B cell (primary cell): ENCODE results near the gene ROBO2. TPM values are rescaled to one million over a fixed set of nuclear protein-coding genes. Genes with fewer than 3 reads are reported as not detected.

Experiments used
- ATAC-seq: fragments of 200-7000 bp; cut with Tn5 transposase; one replicate; pipeline ENCODE4 v1.10.0; 2021; ENCODE audit warnings: low read depth, mild to moderate bottlenecking, moderate number of reproducible peaks, moderate library complexity
- CTCF ChIA-PET: fragments of 350-600 bp; sonication (Branson Sonifier 250); formaldehyde crosslinking; loops from one replicate; lab custom pipeline; 2021; ENCODE audit warnings: antibody characterized with exemption, inconsistent platforms; lab: Charles Lee
- POLR2A ChIA-PET: fragments of 350-600 bp; sonication (Branson Sonifier 250); formaldehyde crosslinking; loops from one replicate; lab custom pipeline; 2021; ENCODE audit warnings: antibody characterized with exemption; lab: Charles Lee
- DNase-seq: peaks from one replicate; pipeline ENCODE4 v3.0.0; 2013
- H2AFZ ChIP-seq: 2 replicates; pipeline ENCODE4 v1.6.1; 2012; ENCODE audit warnings: mild to moderate bottlenecking, low read depth, low read length; ENCODE audit not compliant: insufficient read depth, poor library complexity, severe bottlenecking
- H3K27ac ChIP-seq, 2 donors: 1 replicate in 1 of 2; 2 replicates in 1 of 2; pipeline ENCODE4 v1.5.1; 2012 to 2013; ENCODE audit warnings: low read length in 2 of 2, mild to moderate bottlenecking in 2 of 2, moderate library complexity in 1 of 2
- H3K27me3 ChIP-seq, 4 experiments: fragments of 200-600 bp in 1 of 4; sonication (generic) in 1 of 4; replicated peaks in 1 of 4; 1 replicate in 2 of 4; 2 replicates in 2 of 4; pipeline versions ENCODE4 v1.6.1 to v1.7.0; 2013 to 2016; ENCODE audit warnings: low read length in 3 of 4, mild to moderate bottlenecking in 2 of 4, mixed read lengths in 1 of 4, moderate library complexity in 1 of 4; ENCODE audit not compliant: insufficient read depth in 4 of 4, control insufficient read depth in 3 of 4; ENCODE audit errors: control extremely low read depth in 1 of 4
- H3K36me3 ChIP-seq, 2 experiments: replicated peaks in 1 of 2; 1 replicate in 1 of 2; 2 replicates in 1 of 2; pipeline versions ENCODE4 v1.6.1 to v1.7.1; 2013; ENCODE audit warnings: low read length in 1 of 2; ENCODE audit not compliant: insufficient read depth in 2 of 2, control insufficient read depth in 1 of 2; ENCODE audit errors: control extremely low read depth in 1 of 2, extremely low read depth in 1 of 2
- H3K4me1 ChIP-seq, 2 donors: fragments of 200-600 bp in 1 of 2; sonication (generic) in 1 of 2; 1 replicate in 1 of 2; 2 replicates in 1 of 2; pipeline versions ENCODE4 v1.5.1 to v1.6.1; 2013 to 2017; ENCODE audit warnings: low read length in 2 of 2; ENCODE audit not compliant: control insufficient read depth in 2 of 2, insufficient read depth in 2 of 2
- H3K4me2 ChIP-seq: replicated peaks from 2 replicates; pipeline ENCODE3; 2012; ENCODE audit warnings: mild to moderate bottlenecking, low read depth, low read length; ENCODE audit not compliant: poor library complexity, severe bottlenecking
- H3K4me3 ChIP-seq, 5 experiments: fragments of 200-600 bp in 1 of 5; sonication (generic) in 1 of 5; 1 replicate in 3 of 5; 2 replicates in 2 of 5; pipeline versions ENCODE4 v1.5.1 to v1.7.0; 2011 to 2016; ENCODE audit warnings: low read length in 4 of 5, mild to moderate bottlenecking in 4 of 5, low read depth in 2 of 5, control low read depth in 1 of 5, moderate library complexity in 1 of 5; ENCODE audit not compliant: insufficient read depth in 1 of 5; ENCODE audit errors: control extremely low read depth in 1 of 5, extremely low read depth in 1 of 5
- H3K79me2 ChIP-seq: fragments of 200-600 bp; sonication (generic); one replicate; pipeline ENCODE4 v1.6.0; 2016; ENCODE audit warnings: low read length; ENCODE audit not compliant: control insufficient read depth, insufficient read depth
- H3K9ac ChIP-seq: fragments of 200-600 bp; sonication (generic); 2 replicates; pipeline ENCODE4 v1.6.1; 2017; ENCODE audit warnings: mild to moderate bottlenecking, low read length, moderate library complexity
- H3K9me3 ChIP-seq, 3 donors: one replicate each; pipeline versions ENCODE4 v1.6.1 to v1.7.1; 2013; ENCODE audit warnings: low read length in 2 of 3; ENCODE audit not compliant: control insufficient read depth in 2 of 3, insufficient read depth in 1 of 3; ENCODE audit errors: control extremely low read depth in 1 of 3
- H4K20me1 ChIP-seq: 2 replicates; pipeline ENCODE4 v1.6.0; 2012; ENCODE audit warnings: mild to moderate bottlenecking, low read length; ENCODE audit not compliant: insufficient read depth, control insufficient read depth, poor library complexity, severe bottlenecking
- H3K27ac Mint-ChIP-seq: one replicate; pipeline ENCODE4 v1.8.0; 2021; ENCODE audit warnings: mixed read lengths
- H3K27me3 Mint-ChIP-seq: one replicate; pipeline ENCODE4 v1.8.0; 2021; ENCODE audit warnings: mixed read lengths
- H3K4me1 Mint-ChIP-seq: one replicate; pipeline ENCODE4 v1.8.0; 2021; ENCODE audit warnings: mixed read lengths
- H3K4me3 Mint-ChIP-seq: one replicate; pipeline ENCODE4 v1.8.0; 2021; ENCODE audit warnings: mixed read lengths
- H3K9me3 Mint-ChIP-seq: one replicate; pipeline ENCODE4 v1.8.0; 2022; ENCODE audit warnings: mixed read lengths; ENCODE audit not compliant: insufficient read depth
- EZH2 ChIP-seq: IDR thresholded peaks from 2 replicates; pipeline ENCODE4 v1.6.1; 2012; ENCODE audit warnings: borderline replicate concordance, low read depth, mild to moderate bottlenecking, moderate library complexity, low read length; ENCODE audit not compliant: insufficient read depth, poor library complexity, severe bottlenecking
- WGBS: methylation state at CpG from one replicate; pipeline ENCODE4 v1.1.5; 2013; ENCODE audit warnings: missing lambda C conversion rate; ENCODE audit not compliant: insufficient coverage; 5-methylcytosine and 5-hydroxymethylcytosine counted together
- intact Hi-C: fragments of 100-400 bp; cut with micrococcal nuclease; formaldehyde crosslinking; loops from one replicate; pipeline ENCODE4 v1.10.0; 2022
- polyA plus RNA-seq: library from polyadenylated mRNA; depleted of rRNA; stranded (reverse); fragments of >200 nt; gene quantifications from 2 replicates; pipeline ENCODE4 v1.2.3, GENCODE V29; 2012
- total RNA-seq, 2 donors: library from RNA; stranded (reverse); fragments of 120-200 nt in 1 of 2; gene quantifications; 1 replicate in 1 of 2; 2 replicates in 1 of 2; pipeline versions ENCODE4 v1.2.3 to v1.2.4, GENCODE V29; 2013 to 2022
- TF ChIP-seq, protein P1 (sequence below): fragments of 200-600 bp; IDR thresholded peaks from one replicate; pipeline ENCODE4 v1.8.0; 2022; ENCODE audit warnings: antibody characterized with exemption, mild to moderate bottlenecking

ROBO2 gene
- total and polyA plus RNA-seq, 2 donors (not counting 1 experiment from before 2014, with no cell fraction given) = not detected

DNA sequence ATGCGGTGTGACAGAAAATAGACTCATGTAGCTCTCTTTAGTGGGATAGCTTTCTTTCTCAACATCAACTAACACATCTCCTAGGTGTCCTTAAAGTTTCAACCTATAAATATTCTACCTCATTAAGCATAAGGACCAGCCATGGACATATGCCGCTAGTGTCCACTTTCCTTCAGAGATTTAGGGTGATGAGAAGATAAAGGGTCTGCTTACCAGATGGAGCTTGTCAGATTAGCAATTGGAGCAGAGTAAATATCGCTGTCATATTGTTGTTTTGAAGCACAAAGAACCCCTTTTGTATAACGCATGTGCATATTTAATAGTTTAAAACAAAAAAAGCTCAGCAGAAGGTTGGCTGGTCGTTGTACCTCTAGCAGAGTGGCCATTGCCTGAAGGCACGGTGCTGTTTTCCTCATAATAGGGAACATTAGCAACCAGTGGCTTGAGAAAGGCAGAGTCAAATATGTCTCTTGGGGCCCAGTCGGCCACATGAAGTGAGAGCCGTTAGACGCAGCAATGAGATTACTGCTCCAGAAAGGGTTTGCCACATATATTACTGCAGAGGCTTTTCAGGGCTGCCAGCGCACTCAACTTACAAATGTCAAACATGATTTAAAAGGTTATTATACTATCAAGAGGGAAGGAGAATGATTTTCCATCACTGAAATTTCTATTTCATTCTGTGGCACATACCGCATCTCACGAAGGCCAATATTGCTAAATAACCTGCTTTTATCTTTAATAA, 264.2 kb downstream of the ROBO2 start:
- no peaks in the 10 kb centered on the region for H4K20me1 ChIP-seq
- H3K4me1 ChIP-seq = no peaks in the 10 kb centered on the region
- Mint-ChIP-seq H3K27ac (no peak overlapping the region), H3K4me1 (no peaks in the 10 kb centered on the region), H3K4me3 (no peak overlapping the region), H3K27me3 (no peaks in the 10 kb centered on the region), H3K9me3 (peaks cover 2% of the 10 kb centered on the region)
- no peak overlapping the region for H3K4me2 ChIP-seq
- ATAC-seq (no peak), DNase-seq (no peak)
- no peak for TF ChIP-seq EZH2
- TF ChIP-seq, protein P1, sequence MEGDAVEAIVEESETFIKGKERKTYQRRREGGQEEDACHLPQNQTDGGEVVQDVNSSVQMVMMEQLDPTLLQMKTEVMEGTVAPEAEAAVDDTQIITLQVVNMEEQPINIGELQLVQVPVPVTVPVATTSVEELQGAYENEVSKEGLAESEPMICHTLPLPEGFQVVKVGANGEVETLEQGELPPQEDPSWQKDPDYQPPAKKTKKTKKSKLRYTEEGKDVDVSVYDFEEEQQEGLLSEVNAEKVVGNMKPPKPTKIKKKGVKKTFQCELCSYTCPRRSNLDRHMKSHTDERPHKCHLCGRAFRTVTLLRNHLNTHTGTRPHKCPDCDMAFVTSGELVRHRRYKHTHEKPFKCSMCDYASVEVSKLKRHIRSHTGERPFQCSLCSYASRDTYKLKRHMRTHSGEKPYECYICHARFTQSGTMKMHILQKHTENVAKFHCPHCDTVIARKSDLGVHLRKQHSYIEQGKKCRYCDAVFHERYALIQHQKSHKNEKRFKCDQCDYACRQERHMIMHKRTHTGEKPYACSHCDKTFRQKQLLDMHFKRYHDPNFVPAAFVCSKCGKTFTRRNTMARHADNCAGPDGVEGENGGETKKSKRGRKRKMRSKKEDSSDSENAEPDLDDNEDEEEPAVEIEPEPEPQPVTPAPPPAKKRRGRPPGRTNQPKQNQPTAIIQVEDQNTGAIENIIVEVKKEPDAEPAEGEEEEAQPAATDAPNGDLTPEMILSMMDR = no peak
- H3K9me3 ChIP-seq = no peaks in the 10 kb centered on the region
- H3K79me2 ChIP-seq = no peaks in the 10 kb centered on the region
- no peaks in the 10 kb centered on the region for H3K27me3 ChIP-seq
- intact Hi-C loops = no loop called here
- no peaks in the 10 kb centered on the region for H3K36me3 ChIP-seq
- WGBS = 67% methylated on average over 3 of the region's 12 CpGs
- no peak overlapping the region for H3K4me3 ChIP-seq
- POLR2A ChIA-PET = no interaction called here
- H2AFZ ChIP-seq = no peak overlapping the region
- no peak overlapping the region for H3K27ac ChIP-seq
- CTCF ChIA-PET = no interaction called here
- H3K9ac ChIP-seq = no peak overlapping the region

DNA sequence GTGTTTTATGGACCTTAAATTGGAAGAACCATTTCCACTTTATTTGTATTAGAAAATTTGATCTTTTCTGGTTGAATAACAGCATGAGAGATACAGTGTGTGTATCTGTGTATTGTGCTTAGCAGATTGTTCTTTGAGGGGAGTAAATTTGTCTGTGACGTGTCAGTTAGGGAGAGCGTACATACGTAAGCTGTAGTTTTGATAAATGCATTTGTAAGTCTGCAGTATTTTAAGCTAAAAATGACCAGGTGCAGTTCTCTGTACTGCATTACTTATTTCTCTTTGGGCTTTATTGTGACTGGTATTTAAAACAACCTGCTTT, 264.8 kb downstream of the ROBO2 start:
- H3K9me3 Mint-ChIP-seq = peaks cover 2% of the 10 kb centered on the region

More for the DNA sequence above, 264.8 kb downstream of the ROBO2 start:
- Histone ChIP-seq H3K4me2 (no peak overlapping the region), H3K9ac (no peak overlapping the region), H2AFZ (no peak overlapping the region), H3K4me3 (no peak overlapping the region), H3K27ac (no peak overlapping the region), H3K36me3 (no peaks in the 10 kb centered on the region), H3K4me1 (no peaks in the 10 kb centered on the region), H3K9me3 (no peaks in the 10 kb centered on the region), H3K27me3 (no peaks in the 10 kb centered on the region), H4K20me1 (no peaks in the 10 kb centered on the region), H3K79me2 (no peaks in the 10 kb centered on the region)
- no peaks in the 10 kb centered on the region for H3K27me3 Mint-ChIP-seq
- ChIA-PET POLR2A (no interaction called here), CTCF (no interaction called here)
- intact Hi-C loops = no loop called here
- ATAC-seq (no peak), DNase-seq (no peak)
- H3K4me1 Mint-ChIP-seq = no peaks in the 10 kb centered on the region
- WGBS = 0% methylated on average over 1 of the region's 3 CpGs
- H3K4me3 Mint-ChIP-seq = no peak overlapping the region
- TF ChIP-seq, protein P1 = no peak
- no peak for TF ChIP-seq EZH2
- no peak overlapping the region for H3K27ac Mint-ChIP-seq
